ENCODE measurements around the gene RNF19B.

RNF19B gene

GRCh38 chr1:32898958-32899357, 65.7 kb downstream of the RNF19B start:
- Histone ChIP-seq H3K4me1 (ENCODE audit: low read length) (no peaks in the 10 kb centered on the region), H3K9me2 (replicated peaks; ENCODE audit: insufficient read depth, low read length) (no peaks in the 10 kb centered on the region), H3K4me2 (ENCODE audit: low read depth, low read length) (no peak overlapping the region), H2AFZ (ENCODE audit: low read length) (no peak overlapping the region), H3K9ac (ENCODE audit: low read length) (no peak overlapping the region), H3K27ac (ENCODE audit: low read length) (no peak overlapping the region), H3K36me3 (replicated peaks; ENCODE audit: insufficient read depth, low read length) (no peaks in the 10 kb centered on the region), H3K4me3 (ENCODE audit: low read length) (no peak overlapping the region), H3F3A (ENCODE audit: insufficient read depth, low read length) (no peaks in the 10 kb centered on the region), H4K20me1 (ENCODE audit: insufficient read depth, low read length) (no peaks in the 10 kb centered on the region), H3K79me2 (ENCODE audit: low read length) (no peaks in the 10 kb centered on the region), H3K27me3 (replicated peaks; ENCODE audit: insufficient read depth, low read length) (peaks cover 12% of the 10 kb centered on the region), H3K9me3 (replicated peaks; ENCODE audit: insufficient read depth, low read length) (no peaks in the 10 kb centered on the region)
- TF ChIP-seq EZH2phosphoT487 (IDR thresholded peaks at IDR 0.05; ENCODE audit: low read length) (no peak), EZH2 (optimal IDR thresholded peaks at IDR 0.05; ENCODE audit: low read depth, low read length) (no peak)
- TF ChIP-seq, protein P1, sequence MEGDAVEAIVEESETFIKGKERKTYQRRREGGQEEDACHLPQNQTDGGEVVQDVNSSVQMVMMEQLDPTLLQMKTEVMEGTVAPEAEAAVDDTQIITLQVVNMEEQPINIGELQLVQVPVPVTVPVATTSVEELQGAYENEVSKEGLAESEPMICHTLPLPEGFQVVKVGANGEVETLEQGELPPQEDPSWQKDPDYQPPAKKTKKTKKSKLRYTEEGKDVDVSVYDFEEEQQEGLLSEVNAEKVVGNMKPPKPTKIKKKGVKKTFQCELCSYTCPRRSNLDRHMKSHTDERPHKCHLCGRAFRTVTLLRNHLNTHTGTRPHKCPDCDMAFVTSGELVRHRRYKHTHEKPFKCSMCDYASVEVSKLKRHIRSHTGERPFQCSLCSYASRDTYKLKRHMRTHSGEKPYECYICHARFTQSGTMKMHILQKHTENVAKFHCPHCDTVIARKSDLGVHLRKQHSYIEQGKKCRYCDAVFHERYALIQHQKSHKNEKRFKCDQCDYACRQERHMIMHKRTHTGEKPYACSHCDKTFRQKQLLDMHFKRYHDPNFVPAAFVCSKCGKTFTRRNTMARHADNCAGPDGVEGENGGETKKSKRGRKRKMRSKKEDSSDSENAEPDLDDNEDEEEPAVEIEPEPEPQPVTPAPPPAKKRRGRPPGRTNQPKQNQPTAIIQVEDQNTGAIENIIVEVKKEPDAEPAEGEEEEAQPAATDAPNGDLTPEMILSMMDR (IDR thresholded peaks at IDR 0.05; ENCODE audit: low read length): no peak
- DNase-seq: no peak

DNA sequence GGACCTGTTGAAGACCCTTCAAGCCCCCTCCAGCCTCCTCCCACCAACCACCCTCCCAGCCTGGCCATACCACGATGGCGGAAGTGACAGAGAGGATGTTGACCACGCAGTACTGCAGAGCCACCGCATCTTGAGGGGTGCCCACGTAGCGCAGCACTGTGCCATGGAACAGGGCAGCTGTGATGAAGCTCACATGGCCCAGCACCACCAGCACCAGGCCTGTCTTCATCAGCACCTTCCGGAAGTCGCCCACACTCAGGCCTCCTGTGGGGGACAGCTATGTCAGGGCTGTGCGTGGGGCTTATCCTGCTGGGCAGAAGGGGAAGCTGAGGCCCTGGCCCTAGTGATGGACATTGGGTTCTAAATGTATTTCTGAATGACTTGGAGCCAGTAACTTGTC, 66.6 kb downstream of the RNF19B start:
- no peaks in the 10 kb centered on the region for H3K9me3 ChIP-seq (replicated peaks; ENCODE audit: insufficient read depth, low read length)
- no peaks in the 10 kb centered on the region for H3F3A ChIP-seq (ENCODE audit: insufficient read depth, low read length)
- no peaks in the 10 kb centered on the region for H4K20me1 ChIP-seq (ENCODE audit: insufficient read depth, low read length)
- peaks cover 16% of the 10 kb centered on the region for H3K27me3 ChIP-seq (replicated peaks; ENCODE audit: insufficient read depth, low read length)
- H3K4me3 ChIP-seq (ENCODE audit: low read length): no peak overlapping the region
- no peak overlapping the region for H3K4me2 ChIP-seq (ENCODE audit: low read depth, low read length)
- no peaks in the 10 kb centered on the region for H3K79me2 ChIP-seq (ENCODE audit: low read length)
- no peak for DNase-seq
- H3K9ac ChIP-seq (ENCODE audit: low read length): no peak overlapping the region
- H3K27ac ChIP-seq (ENCODE audit: low read length): no peak overlapping the region
- H3K9me2 ChIP-seq (replicated peaks; ENCODE audit: insufficient read depth, low read length): no peaks in the 10 kb centered on the region
- no peak overlapping the region for H2AFZ ChIP-seq (ENCODE audit: low read length)
- H3K4me1 ChIP-seq (ENCODE audit: low read length): no peaks in the 10 kb centered on the region
- TF ChIP-seq EZH2phosphoT487 (IDR thresholded peaks at IDR 0.05; ENCODE audit: low read length) (no peak), EZH2 (optimal IDR thresholded peaks at IDR 0.05; ENCODE audit: low read depth, low read length) (no peak)
- TF ChIP-seq, protein P1 (IDR thresholded peaks at IDR 0.05; ENCODE audit: low read length): no peak
- H3K36me3 ChIP-seq (replicated peaks; ENCODE audit: insufficient read depth, low read length): no peaks in the 10 kb centered on the region

- H3K9me3 ChIP-seq (replicated peaks; ENCODE audit: insufficient read depth, low read length): no peaks in the 10 kb centered on the region
- no peaks in the 10 kb centered on the region for H3K4me1 ChIP-seq (ENCODE audit: low read length)
- DNase-seq: no peak
- TF ChIP-seq, protein P1 (IDR thresholded peaks at IDR 0.05; ENCODE audit: low read length): no peak
- TF ChIP-seq EZH2 (optimal IDR thresholded peaks at IDR 0.05; ENCODE audit: low read depth, low read length): no peak
- H3K36me3 ChIP-seq (replicated peaks; ENCODE audit: insufficient read depth, low read length): no peaks in the 10 kb centered on the region
- no peaks in the 10 kb centered on the region for H3K79me2 ChIP-seq (ENCODE audit: low read length)
- no peak overlapping the region for H3K4me2 ChIP-seq (ENCODE audit: low read depth, low read length)
- H3F3A ChIP-seq (ENCODE audit: insufficient read depth, low read length): no peaks in the 10 kb centered on the region
- no peaks in the 10 kb centered on the region for H4K20me1 ChIP-seq (ENCODE audit: insufficient read depth, low read length)
- no peak overlapping the region for H2AFZ ChIP-seq (ENCODE audit: low read length)
- no peak overlapping the region for H3K4me3 ChIP-seq (ENCODE audit: low read length)
- peaks cover 21% of the 10 kb centered on the region for H3K27me3 ChIP-seq (replicated peaks; ENCODE audit: insufficient read depth, low read length)
- H3K9ac ChIP-seq (ENCODE audit: low read length): no peak overlapping the region
- no peak overlapping the region for H3K27ac ChIP-seq (ENCODE audit: low read length)
- H3K9me2 ChIP-seq (replicated peaks; ENCODE audit: insufficient read depth, low read length): no peaks in the 10 kb centered on the region
These were observed 67.2 kb downstream of the RNF19B start for GRCh38 chr1:32897082-32898049.

Measured in MM.1S (cell line).